ENCODE measurements around the gene NGB. TPM values are rescaled to one million over a fixed set of nuclear protein-coding genes. Genes with fewer than 3 reads are reported as not detected.

NGB gene
- total and polyA plus RNA-seq, 9 donors: 0.04 to 0.11 TPM; not detected in 7

- 55 to 57% (median 57%) methylated on average over 4 of the region's 4 CpGs for WGBS, 3 donors
- Histone ChIP-seq H3K27ac (no peak overlapping the region), H3K9me3 (no peaks in the 10 kb centered on the region), H3K36me3 (no peaks in the 10 kb centered on the region), H3K4me1 (ENCODE audit: insufficient read depth) (peaks cover 5% of the 10 kb centered on the region), H3K4me3 (no peak overlapping the region), H3K27me3 (no peaks in the 10 kb centered on the region)
- TF ChIP-seq EP300 (IDR thresholded peaks at IDR 0.05): no peak
- intact Hi-C loops (cut with DNase I): loop anchor here in 1 of 4 donors (2.0 kb wide), 1 partner anchor 67 kb away; no protein-coding TSS in a partner anchor
- DNase-seq: no peak
Observed at GRCh38 chr14:77303417-77304156, 32.6 kb upstream of the NGB start.

GRCh38 chr14:77302926-77303325, 31.9 kb upstream of the NGB start:
- H3K27me3 ChIP-seq: no peaks in the 10 kb centered on the region
- H3K4me3 ChIP-seq: no peak overlapping the region
- TF ChIP-seq EP300 (IDR thresholded peaks at IDR 0.05): no peak
- no peak for TF ChIP-seq POLR2A (IDR thresholded peaks at IDR 0.05)
- TF ChIP-seq CTCF (IDR thresholded peaks at IDR 0.05): no peak
- DNase-seq: no peak
- WGBS, 3 donors: 91 to 95% (median 94%) methylated on average over 5 of the region's 5 CpGs
- H3K9me3 ChIP-seq: no peaks in the 10 kb centered on the region
- intact Hi-C loops (cut with DNase I): no loop called here
- peaks cover 5% of the 10 kb centered on the region for H3K4me1 ChIP-seq (ENCODE audit: insufficient read depth)
- no peak overlapping the region for H3K27ac ChIP-seq
- no peaks in the 10 kb centered on the region for H3K36me3 ChIP-seq

- intact Hi-C loops (cut with DNase I): no loop called here
- TF ChIP-seq EP300 (IDR thresholded peaks at IDR 0.05): no peak
- TF ChIP-seq CTCF (IDR thresholded peaks at IDR 0.05): peak; percentile 52 to 60 (median 53)
- no peaks in the 10 kb centered on the region for H3K36me3 ChIP-seq
- H3K4me3 ChIP-seq: no peak overlapping the region
- peaks cover 5% of the 10 kb centered on the region for H3K4me1 ChIP-seq (ENCODE audit: insufficient read depth)
- 32 to 34% (median 33%) methylated on average over 10 of the region's 10 CpGs for WGBS, 3 donors
- DNase-seq: peak; percentile 77 to 86 (median 79)
- H3K9me3 ChIP-seq: no peaks in the 10 kb centered on the region
- H3K27me3 ChIP-seq: no peaks in the 10 kb centered on the region
- no peak overlapping the region for H3K27ac ChIP-seq
Observed at GRCh38 chr14:77301103-77301502, 30.1 kb upstream of the NGB start.

- Histone ChIP-seq H3K36me3 (no peaks in the 10 kb centered on the region), H3K27ac (no peak overlapping the region), H3K4me3 (no peak overlapping the region), H3K4me1 (ENCODE audit: insufficient read depth) (peaks cover 7% of the 10 kb centered on the region), H3K9me3 (no peaks in the 10 kb centered on the region), H3K27me3 (no peaks in the 10 kb centered on the region)
- 86 to 88% (median 88%) methylated on average over 4 of the region's 4 CpGs for WGBS, 3 donors
- DNase-seq: no peak
- no peak for TF ChIP-seq EP300 (IDR thresholded peaks at IDR 0.05)
- no peak for TF ChIP-seq CTCF (IDR thresholded peaks at IDR 0.05)
- TF ChIP-seq POLR2A (IDR thresholded peaks at IDR 0.05): no peak
- intact Hi-C loops (cut with DNase I): loop anchor here in 1 of 4 donors (10.0 kb wide), 1 partner anchor 255 kb away; no protein-coding TSS in a partner anchor
Observed at GRCh38 chr14:77299771-77300170, 28.8 kb upstream of the NGB start.

GRCh38 chr14:77296906-77297305, 25.9 kb upstream of the NGB start:
- no peaks in the 10 kb centered on the region for H3K36me3 ChIP-seq
- no peaks in the 10 kb centered on the region for H3K9me3 ChIP-seq
- H3K27me3 ChIP-seq: no peaks in the 10 kb centered on the region
- 80 to 85% (median 83%) methylated on average over 8 of the region's 8 CpGs for WGBS, 3 donors
- no peak overlapping the region for H3K4me3 ChIP-seq
- TF ChIP-seq POLR2A (IDR thresholded peaks at IDR 0.05): no peak
- no peak for TF ChIP-seq CTCF (IDR thresholded peaks at IDR 0.05)
- no peak for TF ChIP-seq EP300 (IDR thresholded peaks at IDR 0.05)
- DNase-seq: no peak
- intact Hi-C loops (cut with DNase I): loop anchor here in 1 of 4 donors (10.0 kb wide), 1 partner anchor 258 kb away; no protein-coding TSS in a partner anchor
- H3K4me1 ChIP-seq (ENCODE audit: insufficient read depth): peaks cover 7% of the 10 kb centered on the region
- H3K27ac ChIP-seq: peak overlapping the region in 1 of 2 donors; percentile 8

All from ovary (tissue), 9 donors.